Pancreas (tissue), 10 donors: ENCODE data around the gene UBE2J2. TPM values are rescaled to one million over a fixed set of nuclear protein-coding genes. Genes with fewer than 3 reads are reported as not detected.
A peak's percentile ranks its signal among the peaks of the same experiment; 100 is the strongest.
"Not testable (repeated sequence)": the region's sequence is repeated elsewhere in the genome, so short reads cannot be mapped to it uniquely, and the experiment has no call there.

ENCODE experiments used
- ATAC-seq, 4 donors: fragments of 200-7000 bp; cut with Tn5 transposase; one replicate each; pipeline versions ENCODE4 v1.8.0 to v1.9.1; 2020; ENCODE audit warnings: mild to moderate bottlenecking in 4 of 4, moderate library complexity in 4 of 4
- DNase-seq, 6 donors: peaks; one replicate each; pipeline ENCODE4 v3.0.0-alpha.2; 2020
- FAIRE-seq: peaks from 2 replicates; lab custom pipeline; 2012; peaks lifted over from hg19 to GRCh38; lab: Jason Lieb, UNC
- H3K27ac ChIP-seq, 4 donors: fragments of 200-600 bp; sonication (generic); 1 replicate in 3 of 4; 2 replicates in 1 of 4; pipeline versions ENCODE4 v1.5.0 to v1.8.0; 2020
- H3K27me3 ChIP-seq, 4 donors: fragments of 200-600 bp; one replicate each; pipeline ENCODE4 v1.8.0; 2021
- H3K36me3 ChIP-seq, 3 donors: fragments of 200-600 bp; sonication (generic) in 1 of 3; one replicate each; pipeline versions ENCODE4 v1.5.0 to v1.8.0; 2020 to 2021
- H3K4me1 ChIP-seq, 3 donors: fragments of 200-600 bp; one replicate each; pipeline ENCODE4 v1.8.0; 2021
- H3K4me3 ChIP-seq, 4 donors: fragments of 200-600 bp; sonication (generic) in 2 of 4; one replicate each; pipeline versions ENCODE4 v1.5.0 to v1.8.0; 2020 to 2021
- H3K9me3 ChIP-seq, 4 donors: fragments of 200-600 bp; one replicate each; pipeline ENCODE4 v1.8.0; 2021
- WGBS, 2 donors: extraction: QIAGEN DNeasy Blood & Tissue Kit; methylation state at CpG; one replicate each; pipeline ENCODE4 v1.1.7; 2013; 5-methylcytosine and 5-hydroxymethylcytosine counted together
- intact Hi-C, 3 donors: fragments of 100-400 bp; cut with DNase I; formaldehyde crosslinking; loops; one replicate each; pipeline versions ENCODE4 v1.11.1 to v1.14.2; 2022
- polyA plus RNA-seq, 2 donors: library from polyadenylated mRNA; stranded (reverse); fragments of 200-250 nt; gene quantifications; one replicate each; pipeline ENCODE4 v1.2.3, GENCODE V29; 2013
- total RNA-seq, 6 donors: library from RNA; stranded (reverse); fragmentation: NEBNext Ultra II Directional in 4 of 6; extraction: Animal tissue kit (Norgen Biotek cat#: 25700) in 4 of 6; gene quantifications; one replicate each; pipeline versions ENCODE4 v1.2.1 to v1.2.4, GENCODE V29; 2021 to 2023
- TF ChIP-seq, protein P1 (sequence below), 4 donors: fragments of 200-600 bp; sonication (generic) in 3 of 4; IDR thresholded peaks; one replicate each; pipeline versions ENCODE4 v1.5.0 to v1.8.0; 2021; ENCODE audit warnings: antibody characterized with exemption in 4 of 4
- donor health status: healthy with polysubstance abuse.
- donor health status: DM: no; HTN: no; CAD: no; lungs with moderate emphysema.
- donor health status: DM: no; HTN: no; CAD: no.
- donor health status: control.
- donor health status: control.
- donor health status: Bipolar disorder and iron deficiency.
- donor health status: DM: yes; HTN: yes; CAD: no.
- donor health status: DM: no; HTN: no; CAD: no.
- donor health status: DM: no; HTN: no; CAD: no.
- donor health status: DM: yes; HTN: yes; CAD: no.

The UBE2J2 gene
- total and polyA plus RNA-seq, 8 donors: 20.8 to 44.5 (median 22.7) TPM

DNA sequence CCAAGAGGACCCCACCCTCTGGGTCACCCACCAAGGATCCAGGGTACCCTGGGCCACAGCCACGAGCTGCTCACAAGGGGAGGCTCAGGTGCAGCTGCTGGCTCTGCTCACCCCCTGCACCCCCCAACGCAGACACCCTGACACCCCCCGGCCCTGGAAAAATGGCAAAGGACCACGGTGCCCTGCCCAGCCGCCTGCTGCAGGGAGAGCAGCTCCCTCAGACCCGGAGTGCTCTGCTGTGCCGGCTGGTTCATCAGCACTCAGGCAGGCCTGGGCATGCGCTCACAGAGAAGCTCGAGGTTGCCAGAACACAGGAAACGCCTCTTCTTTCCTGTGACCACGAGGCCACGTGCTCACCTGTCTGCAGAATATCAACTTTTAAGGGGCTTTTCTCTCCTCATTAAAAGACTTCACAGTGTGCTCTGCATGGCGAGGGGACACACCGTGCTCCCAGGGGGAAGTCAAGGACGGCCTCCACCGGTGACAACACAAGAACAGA is 22.8 kb downstream of the UBE2J2 start:
- ATAC-seq (peak in 2 of 4 donors; percentile 4 to 46), FAIRE-seq (no peak), DNase-seq (peak in 3 of 6 donors; percentile 24 to 48 (median 48))
- no peaks in the 10 kb centered on the region for H3K27me3 ChIP-seq
- 81 to 90% methylated on average over 16 of the region's 16 CpGs for WGBS, 2 donors
- no peaks in the 10 kb centered on the region for H3K4me1 ChIP-seq
- TF ChIP-seq, protein P1, sequence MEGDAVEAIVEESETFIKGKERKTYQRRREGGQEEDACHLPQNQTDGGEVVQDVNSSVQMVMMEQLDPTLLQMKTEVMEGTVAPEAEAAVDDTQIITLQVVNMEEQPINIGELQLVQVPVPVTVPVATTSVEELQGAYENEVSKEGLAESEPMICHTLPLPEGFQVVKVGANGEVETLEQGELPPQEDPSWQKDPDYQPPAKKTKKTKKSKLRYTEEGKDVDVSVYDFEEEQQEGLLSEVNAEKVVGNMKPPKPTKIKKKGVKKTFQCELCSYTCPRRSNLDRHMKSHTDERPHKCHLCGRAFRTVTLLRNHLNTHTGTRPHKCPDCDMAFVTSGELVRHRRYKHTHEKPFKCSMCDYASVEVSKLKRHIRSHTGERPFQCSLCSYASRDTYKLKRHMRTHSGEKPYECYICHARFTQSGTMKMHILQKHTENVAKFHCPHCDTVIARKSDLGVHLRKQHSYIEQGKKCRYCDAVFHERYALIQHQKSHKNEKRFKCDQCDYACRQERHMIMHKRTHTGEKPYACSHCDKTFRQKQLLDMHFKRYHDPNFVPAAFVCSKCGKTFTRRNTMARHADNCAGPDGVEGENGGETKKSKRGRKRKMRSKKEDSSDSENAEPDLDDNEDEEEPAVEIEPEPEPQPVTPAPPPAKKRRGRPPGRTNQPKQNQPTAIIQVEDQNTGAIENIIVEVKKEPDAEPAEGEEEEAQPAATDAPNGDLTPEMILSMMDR (IDR thresholded peaks at IDR 0.05): no peak
- no peak overlapping the region for H3K4me3 ChIP-seq
- no peaks in the 10 kb centered on the region for H3K9me3 ChIP-seq
- H3K27ac ChIP-seq: no peak overlapping the region
- intact Hi-C loops: no loop called here
- H3K36me3 ChIP-seq: peaks cover 0 to 20% (median 13%) of the 10 kb centered on the region in 3 donors

DNA sequence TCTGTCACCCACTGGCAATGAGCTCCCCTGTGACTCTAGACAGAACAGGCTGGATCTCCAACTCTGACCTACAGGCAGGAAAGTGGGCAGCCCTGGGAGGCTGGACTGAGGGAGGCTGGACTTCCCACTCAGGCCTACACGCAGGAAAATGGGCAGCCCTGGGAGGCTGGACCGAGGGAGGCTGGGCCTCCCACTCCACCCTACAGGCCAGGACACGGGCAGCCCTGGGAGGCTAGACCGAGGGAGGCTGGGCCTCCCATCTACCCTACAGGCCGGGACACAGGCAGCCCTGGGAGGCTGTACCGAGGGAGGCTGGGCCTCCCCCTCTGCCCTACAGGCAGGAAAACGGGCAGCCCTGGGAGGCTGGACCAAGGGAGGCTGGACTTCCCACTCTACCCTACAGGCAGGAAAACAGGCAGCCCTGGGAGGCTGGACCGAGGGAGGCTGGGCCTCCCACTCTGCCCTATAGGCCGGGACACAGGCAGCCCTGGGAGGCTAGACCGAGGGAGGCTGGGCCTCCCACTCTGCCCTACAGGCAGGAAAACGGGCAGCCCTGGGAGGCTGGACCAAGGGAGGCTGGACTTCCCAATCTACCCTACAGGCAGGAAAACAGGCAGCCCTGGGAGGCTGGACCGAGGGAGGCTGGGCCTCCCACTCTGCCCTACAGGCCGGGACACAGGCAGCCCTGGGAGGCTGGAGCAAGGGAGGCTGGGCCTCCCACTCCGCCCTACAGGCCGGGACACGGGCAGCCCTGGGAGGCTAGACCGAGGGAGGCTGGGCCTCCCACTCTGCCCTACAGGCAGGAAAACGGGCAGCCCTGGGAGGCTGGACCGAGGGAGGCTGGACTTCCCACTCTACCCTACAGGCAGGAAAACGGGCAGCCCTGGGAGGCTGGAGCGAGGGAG is 25.4 kb downstream of the UBE2J2 start:
- DNase-seq: peak in 2 of 6 donors; percentile 11 to 42
- not testable (repeated sequence) for H3K4me1 ChIP-seq, H3K36me3 ChIP-seq, ATAC-seq, FAIRE-seq, H3K4me3 ChIP-seq, H3K9me3 ChIP-seq, H3K27me3 ChIP-seq, H3K27ac ChIP-seq
- WGBS, 2 donors: 83 to 89% methylated on average over 17 to 21 of the region's 21 CpGs
- intact Hi-C loops: loop anchor here in 1 of 3 donors (10.0 kb wide), 1 partner anchor 123 kb away; no protein-coding TSS in a partner anchor

DNA sequence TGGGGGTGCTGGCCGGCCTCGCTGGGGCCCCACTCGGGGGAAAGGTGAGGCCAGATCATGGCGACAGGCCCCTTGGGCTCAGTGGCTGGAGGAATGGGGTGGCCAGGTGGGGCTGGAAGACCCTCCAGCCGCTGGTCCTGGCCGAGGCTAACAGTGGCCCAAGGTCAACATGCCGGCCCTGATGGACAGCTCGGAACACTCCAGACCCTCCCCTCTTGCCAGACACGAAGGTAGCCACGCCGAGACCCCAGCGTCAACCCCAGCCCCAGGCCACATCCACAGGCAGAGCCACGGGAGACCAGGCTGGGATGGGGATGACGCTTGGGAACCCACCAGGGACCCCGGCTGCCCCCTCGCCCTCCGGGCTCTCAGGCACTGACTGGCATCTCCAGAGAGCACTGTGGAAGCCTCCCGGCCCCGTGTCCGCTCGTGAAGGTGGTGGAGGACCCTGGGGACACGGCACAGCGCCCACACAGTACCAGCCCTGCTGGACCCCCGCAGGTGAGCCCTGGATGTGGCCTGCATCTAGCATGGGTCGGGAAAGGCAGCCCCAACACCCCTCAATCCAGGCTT is 26.2 kb downstream of the UBE2J2 start:
- intact Hi-C loops: loop anchor here in 1 of 3 donors (10.0 kb wide), 1 partner anchor 123 kb away; no protein-coding TSS in a partner anchor
- Histone ChIP-seq H3K27me3 (no peaks in the 10 kb centered on the region), H3K4me3 (no peak overlapping the region), H3K36me3 (no peaks in the 10 kb centered on the region), H3K9me3 (no peaks in the 10 kb centered on the region), H3K27ac (no peak overlapping the region), H3K4me1 (no peaks in the 10 kb centered on the region)
- FAIRE-seq: no peak
- WGBS, 2 donors: 43 to 50% methylated on average over 25 of the region's 25 CpGs
- peak in 3 of 6 donors; percentile 28 to 79 (median 56) for DNase-seq
- no peak for ATAC-seq
- TF ChIP-seq, protein P1 (IDR thresholded peaks at IDR 0.05): no peak

DNA sequence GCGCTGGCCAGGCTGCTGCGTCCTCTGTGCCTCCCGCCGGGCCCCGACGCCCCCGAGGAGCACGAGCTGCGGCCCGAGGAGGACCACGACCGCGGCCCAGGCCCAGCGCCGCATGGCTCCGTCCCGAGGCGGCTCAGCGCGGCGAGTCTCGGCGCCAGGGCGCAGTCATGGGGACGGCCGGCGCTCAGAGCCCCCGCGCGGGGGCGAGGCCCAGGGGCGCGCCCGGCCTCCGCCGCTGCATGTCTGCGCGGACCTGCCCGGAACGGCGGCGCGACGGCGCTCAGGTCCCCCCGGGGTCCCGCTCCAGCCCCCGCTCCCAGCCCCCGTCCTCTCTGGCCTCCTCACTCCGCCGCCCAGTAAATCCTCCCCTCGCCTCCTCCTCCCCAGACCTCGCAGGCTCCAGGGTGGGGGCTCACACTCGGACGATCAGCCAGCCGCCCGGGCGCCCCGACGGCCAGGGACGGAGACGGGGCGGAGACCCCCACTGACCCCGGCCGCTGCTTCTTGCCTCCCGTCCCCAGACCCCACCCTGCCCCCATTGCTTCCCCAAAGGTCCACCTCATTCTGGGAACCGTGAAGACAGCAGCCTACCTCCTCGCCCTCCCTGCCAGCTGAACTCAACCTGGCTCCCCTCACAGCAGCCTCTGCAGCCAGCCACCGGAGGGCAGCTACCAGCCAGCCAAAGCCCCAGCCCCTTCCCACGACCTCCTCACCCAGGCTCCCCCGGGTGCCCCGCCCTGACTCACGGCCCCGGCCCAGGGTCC is 26.9 kb downstream of the UBE2J2 start, which contains the start of gene C1QTNF12:
Gene C1QTNF12, minus strand, starts transcription at position 146 of the 764 bp plus-strand sequence. Its CDS starts 32 bp downstream, at position 114.
- TF ChIP-seq, protein P1 (IDR thresholded peaks at IDR 0.05): no peak
- Histone ChIP-seq H3K36me3 (no peaks in the 10 kb centered on the region), H3K9me3 (no peaks in the 10 kb centered on the region), H3K4me1 (no peaks in the 10 kb centered on the region), H3K27ac (no peak within 1 kb of the TSS), H3K4me3 (no peak within 1 kb of the TSS), H3K27me3 (no peaks in the 10 kb centered on the region)
- no peak for FAIRE-seq
- ATAC-seq: peak in 1 of 4 donors; percentile 17
- intact Hi-C loops: loop anchor here in 1 of 3 donors (10.0 kb wide), 1 partner anchor 122 kb away; no protein-coding TSS in a partner anchor
- DNase-seq: peak in 2 of 6 donors; percentile 58 to 73
- 6 to 8% methylated on average over 61 to 74 of the region's 74 CpGs for WGBS, 2 donors
